ENCODE measurements around the gene LSM7.

Gene LSM7

GRCh38 chr19:2296141-2296540 is 32.2 kb downstream of the LSM7 start:
- H4K20me1 ChIP-seq (ENCODE audit: insufficient read depth, low read length), result no peaks in the 10 kb centered on the region
- TF ChIP-seq, protein P1, sequence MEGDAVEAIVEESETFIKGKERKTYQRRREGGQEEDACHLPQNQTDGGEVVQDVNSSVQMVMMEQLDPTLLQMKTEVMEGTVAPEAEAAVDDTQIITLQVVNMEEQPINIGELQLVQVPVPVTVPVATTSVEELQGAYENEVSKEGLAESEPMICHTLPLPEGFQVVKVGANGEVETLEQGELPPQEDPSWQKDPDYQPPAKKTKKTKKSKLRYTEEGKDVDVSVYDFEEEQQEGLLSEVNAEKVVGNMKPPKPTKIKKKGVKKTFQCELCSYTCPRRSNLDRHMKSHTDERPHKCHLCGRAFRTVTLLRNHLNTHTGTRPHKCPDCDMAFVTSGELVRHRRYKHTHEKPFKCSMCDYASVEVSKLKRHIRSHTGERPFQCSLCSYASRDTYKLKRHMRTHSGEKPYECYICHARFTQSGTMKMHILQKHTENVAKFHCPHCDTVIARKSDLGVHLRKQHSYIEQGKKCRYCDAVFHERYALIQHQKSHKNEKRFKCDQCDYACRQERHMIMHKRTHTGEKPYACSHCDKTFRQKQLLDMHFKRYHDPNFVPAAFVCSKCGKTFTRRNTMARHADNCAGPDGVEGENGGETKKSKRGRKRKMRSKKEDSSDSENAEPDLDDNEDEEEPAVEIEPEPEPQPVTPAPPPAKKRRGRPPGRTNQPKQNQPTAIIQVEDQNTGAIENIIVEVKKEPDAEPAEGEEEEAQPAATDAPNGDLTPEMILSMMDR (IDR thresholded peaks at IDR 0.05; ENCODE audit: low read length), result no peak
- TF ChIP-seq EZH2 (IDR thresholded peaks at IDR 0.05; ENCODE audit: borderline replicate concordance, low read length), result no peak
- no peaks in the 10 kb centered on the region for H3K9me2 ChIP-seq (ENCODE audit: low read depth, low read length)

GRCh38 chr19:2294687-2295335 is 33.6 kb downstream of the LSM7 start:
- H3K27ac ChIP-seq (ENCODE audit: low read depth, low read length, poor library complexity, severe bottlenecking), result no peak overlapping the region
- no peak overlapping the region for H2AFZ ChIP-seq (ENCODE audit: low read length)
- TF ChIP-seq, protein P1 (IDR thresholded peaks at IDR 0.05; ENCODE audit: low read length), result no peak
- TF ChIP-seq EZH2 (IDR thresholded peaks at IDR 0.05; ENCODE audit: borderline replicate concordance, low read length), result no peak
- no peak overlapping the region for H3K4me3 ChIP-seq (ENCODE audit: low read depth, low read length, poor library complexity, severe bottlenecking)
- H3K36me3 ChIP-seq (ENCODE audit: insufficient read depth, low read length), result no peaks in the 10 kb centered on the region; the same call in 1 of the 2 replicates
- peaks cover 14% of the 10 kb centered on the region for H3K4me1 ChIP-seq (ENCODE audit: insufficient read depth, low read length, severe bottlenecking)
- no peaks in the 10 kb centered on the region for H3K9me2 ChIP-seq (ENCODE audit: low read depth, low read length)
- peaks cover 4% of the 10 kb centered on the region; the same call in 1 of the 2 replicates for H3K27me3 ChIP-seq (ENCODE audit: insufficient read depth, low read length)
- no peak overlapping the region for H3K4me2 ChIP-seq (ENCODE audit: low read length)
- no peaks in the 10 kb centered on the region for H3F3A ChIP-seq (ENCODE audit: insufficient read depth, low read length)
- no peaks in the 10 kb centered on the region for H3K9me3 ChIP-seq (ENCODE audit: low read length)
- H3K79me2 ChIP-seq (ENCODE audit: insufficient read depth, low read length), result no peaks in the 10 kb centered on the region
- H4K20me1 ChIP-seq (ENCODE audit: insufficient read depth, low read length), result no peaks in the 10 kb centered on the region
- no peak overlapping the region for H3K9ac ChIP-seq (ENCODE audit: low read length)

More at GRCh38 chr19:2296141-2296540, 32.2 kb downstream of the LSM7 start:
- no peak overlapping the region for H2AFZ ChIP-seq (ENCODE audit: low read length)
- peaks cover 4% of the 10 kb centered on the region; the same call in 1 of the 2 replicates for H3K27me3 ChIP-seq (ENCODE audit: insufficient read depth, low read length)
- H3K4me1 ChIP-seq (ENCODE audit: insufficient read depth, low read length, severe bottlenecking), result peaks cover 4% of the 10 kb centered on the region
- no peaks in the 10 kb centered on the region for H3K9me3 ChIP-seq (ENCODE audit: low read length)
- H3F3A ChIP-seq (ENCODE audit: insufficient read depth, low read length), result no peaks in the 10 kb centered on the region
- H3K79me2 ChIP-seq (ENCODE audit: insufficient read depth, low read length), result no peaks in the 10 kb centered on the region
- H3K4me3 ChIP-seq (ENCODE audit: low read depth, low read length, poor library complexity, severe bottlenecking), result no peak overlapping the region
- no peak overlapping the region for H3K9ac ChIP-seq (ENCODE audit: low read length)
- no peak overlapping the region for H3K27ac ChIP-seq (ENCODE audit: low read depth, low read length, poor library complexity, severe bottlenecking)
- no peaks in the 10 kb centered on the region; the same call in 1 of the 2 replicates for H3K36me3 ChIP-seq (ENCODE audit: insufficient read depth, low read length)
- no peak overlapping the region for H3K4me2 ChIP-seq (ENCODE audit: low read length)

- Histone ChIP-seq H3K4me2 (ENCODE audit: low read length) (peak overlapping the region; percentile 63; the same call in 1 of the 2 replicates), H3K9ac (ENCODE audit: low read length) (no peak overlapping the region), H3K36me3 (ENCODE audit: insufficient read depth, low read length) (no peaks in the 10 kb centered on the region)
Measured at GRCh38 chr19:2291185-2291751, 37.1 kb downstream of the LSM7 start.

More at GRCh38 chr19:2291185-2291751, 37.1 kb downstream of the LSM7 start:
- H3K4me1 ChIP-seq (ENCODE audit: insufficient read depth, low read length, severe bottlenecking), result peaks cover 25% of the 10 kb centered on the region
- no peaks in the 10 kb centered on the region for H3K9me2 ChIP-seq (ENCODE audit: low read depth, low read length)
- H3K9me3 ChIP-seq (ENCODE audit: low read length), result no peaks in the 10 kb centered on the region
- peak overlapping the region; percentile 55 for H3K4me3 ChIP-seq (ENCODE audit: low read depth, low read length, poor library complexity, severe bottlenecking)
- H4K20me1 ChIP-seq (ENCODE audit: insufficient read depth, low read length), result no peaks in the 10 kb centered on the region
- no peak overlapping the region for H2AFZ ChIP-seq (ENCODE audit: low read length)
- H3F3A ChIP-seq (ENCODE audit: insufficient read depth, low read length), result no peaks in the 10 kb centered on the region
- no peak overlapping the region for H3K27ac ChIP-seq (ENCODE audit: low read depth, low read length, poor library complexity, severe bottlenecking)
- peaks cover 13% of the 10 kb centered on the region for H3K27me3 ChIP-seq (ENCODE audit: insufficient read depth, low read length)
- no peak for TF ChIP-seq EZH2 (IDR thresholded peaks at IDR 0.05; ENCODE audit: borderline replicate concordance, low read length)
- TF ChIP-seq, protein P1 (IDR thresholded peaks at IDR 0.05; ENCODE audit: low read length), result no peak
- no peaks in the 10 kb centered on the region for H3K79me2 ChIP-seq (ENCODE audit: insufficient read depth, low read length)

Measured in OCI-LY1 (cell line).